ENCODE results near the gene DGKB. TPM values are rescaled to one million over a fixed set of nuclear protein-coding genes. Genes with fewer than 3 reads are reported as not detected.

Gene DGKB
- total and polyA plus RNA-seq, 2 donors, result 0.09 to 0.19 TPM

- H3K4me3 ChIP-seq (ENCODE audit: low read length in 2 of 2), result no peak overlapping the region
- no peak for DNase-seq (ENCODE audit: low read depth in 6 of 9, low spot score in 9 of 9)
- 98% methylated on average over 2 of the region's 2 CpGs for WGBS
Observed at GRCh38 chr7:14322724-14323123, 579.8 kb downstream of the DGKB start.

GRCh38 chr7:14321947-14322346, 580.6 kb downstream of the DGKB start:
- no peaks in the 10 kb centered on the region for H3K4me1 ChIP-seq (ENCODE audit: control insufficient read depth in 2 of 2, insufficient read depth in 2 of 2, low read length in 2 of 2)
- H3K36me3 ChIP-seq (ENCODE audit: control insufficient read depth in 2 of 2, insufficient read depth in 2 of 2, low read length in 1 of 2), result no peaks in the 10 kb centered on the region
- peaks cover 0 to 2% of the 10 kb centered on the region in 2 donors for H3K9me3 ChIP-seq (ENCODE audit: control insufficient read depth in 2 of 2, insufficient read depth in 1 of 2, low read length in 1 of 2)
- WGBS, result 90% methylated on average over 2 of the region's 2 CpGs
- H3K27me3 ChIP-seq (ENCODE audit: control insufficient read depth in 2 of 2, insufficient read depth in 1 of 2, low read length in 1 of 2), result no peaks in the 10 kb centered on the region
- DNase-seq (ENCODE audit: low read depth in 6 of 9, low spot score in 9 of 9), result no peak
- H3K4me3 ChIP-seq (ENCODE audit: low read length in 2 of 2), result no peak overlapping the region
- H3K27ac ChIP-seq (ENCODE audit: low read depth in 1 of 2, low read length in 1 of 2), result no peak overlapping the region

More at GRCh38 chr7:14322724-14323123, 579.8 kb downstream of the DGKB start:
- Histone ChIP-seq H3K27ac (ENCODE audit: low read depth in 1 of 2, low read length in 1 of 2) (no peak overlapping the region), H3K36me3 (ENCODE audit: control insufficient read depth in 2 of 2, insufficient read depth in 2 of 2, low read length in 1 of 2) (no peaks in the 10 kb centered on the region), H3K4me1 (ENCODE audit: control insufficient read depth in 2 of 2, insufficient read depth in 2 of 2, low read length in 2 of 2) (no peaks in the 10 kb centered on the region), H3K27me3 (ENCODE audit: control insufficient read depth in 2 of 2, insufficient read depth in 1 of 2, low read length in 1 of 2) (no peaks in the 10 kb centered on the region), H3K9me3 (ENCODE audit: control insufficient read depth in 2 of 2, insufficient read depth in 1 of 2, low read length in 1 of 2) (peaks cover 0 to 2% of the 10 kb centered on the region in 2 donors)

GRCh38 chr7:14309432-14309831, 593.1 kb downstream of the DGKB start:
- Histone ChIP-seq H3K4me1 (ENCODE audit: control insufficient read depth in 2 of 2, insufficient read depth in 2 of 2, low read length in 2 of 2) (no peaks in the 10 kb centered on the region), H3K27me3 (ENCODE audit: control insufficient read depth in 2 of 2, insufficient read depth in 1 of 2, low read length in 1 of 2) (no peaks in the 10 kb centered on the region), H3K9me3 (ENCODE audit: control insufficient read depth in 2 of 2, insufficient read depth in 1 of 2, low read length in 1 of 2) (peaks cover 0 to 2% of the 10 kb centered on the region in 2 donors), H3K4me3 (ENCODE audit: low read length in 2 of 2) (no peak overlapping the region), H3K36me3 (ENCODE audit: control insufficient read depth in 2 of 2, insufficient read depth in 2 of 2, low read length in 1 of 2) (no peaks in the 10 kb centered on the region), H3K27ac (ENCODE audit: low read depth in 1 of 2, low read length in 1 of 2) (no peak overlapping the region)
- no peak for DNase-seq (ENCODE audit: low read depth in 6 of 9, low spot score in 9 of 9)

- Histone ChIP-seq H3K36me3 (ENCODE audit: control insufficient read depth in 2 of 2, insufficient read depth in 2 of 2, low read length in 1 of 2) (no peaks in the 10 kb centered on the region), H3K4me3 (ENCODE audit: low read length in 2 of 2) (no peak overlapping the region), H3K27ac (ENCODE audit: low read depth in 1 of 2, low read length in 1 of 2) (no peak overlapping the region), H3K27me3 (ENCODE audit: control insufficient read depth in 2 of 2, insufficient read depth in 1 of 2, low read length in 1 of 2) (no peaks in the 10 kb centered on the region), H3K4me1 (ENCODE audit: control insufficient read depth in 2 of 2, insufficient read depth in 2 of 2, low read length in 2 of 2) (no peaks in the 10 kb centered on the region), H3K9me3 (ENCODE audit: control insufficient read depth in 2 of 2, insufficient read depth in 1 of 2, low read length in 1 of 2) (peaks cover 0 to 2% of the 10 kb centered on the region in 2 donors)
- no peak for DNase-seq (ENCODE audit: low read depth in 6 of 9, low spot score in 9 of 9)
- WGBS, result 94% methylated on average over 4 of the region's 4 CpGs
Observed at GRCh38 chr7:14305233-14305866, 597.2 kb downstream of the DGKB start.

GRCh38 chr7:14303536-14303935, 599.0 kb downstream of the DGKB start:
- no peak for DNase-seq (ENCODE audit: low read depth in 6 of 9, low spot score in 9 of 9)
- Histone ChIP-seq H3K9me3 (ENCODE audit: control insufficient read depth in 2 of 2, insufficient read depth in 1 of 2, low read length in 1 of 2) (peaks cover 0 to 2% of the 10 kb centered on the region in 2 donors), H3K27me3 (ENCODE audit: control insufficient read depth in 2 of 2, insufficient read depth in 1 of 2, low read length in 1 of 2) (no peaks in the 10 kb centered on the region), H3K27ac (ENCODE audit: low read depth in 1 of 2, low read length in 1 of 2) (no peak overlapping the region), H3K4me1 (ENCODE audit: control insufficient read depth in 2 of 2, insufficient read depth in 2 of 2, low read length in 2 of 2) (no peaks in the 10 kb centered on the region), H3K36me3 (ENCODE audit: control insufficient read depth in 2 of 2, insufficient read depth in 2 of 2, low read length in 1 of 2) (no peaks in the 10 kb centered on the region), H3K4me3 (ENCODE audit: low read length in 2 of 2) (no peak overlapping the region)
- WGBS, result 96% methylated on average over 2 of the region's 2 CpGs

GRCh38 chr7:14294637-14295036, 607.9 kb downstream of the DGKB start:
- H3K4me1 ChIP-seq (ENCODE audit: control insufficient read depth in 2 of 2, insufficient read depth in 2 of 2, low read length in 2 of 2), result no peaks in the 10 kb centered on the region
- WGBS, result 86% methylated on average over 1 of the region's 1 CpG
- no peak overlapping the region for H3K4me3 ChIP-seq (ENCODE audit: low read length in 2 of 2)
- H3K9me3 ChIP-seq (ENCODE audit: control insufficient read depth in 2 of 2, insufficient read depth in 1 of 2, low read length in 1 of 2), result no peaks in the 10 kb centered on the region
- no peak for DNase-seq (ENCODE audit: low read depth in 6 of 9, low spot score in 9 of 9)
- no peaks in the 10 kb centered on the region for H3K36me3 ChIP-seq (ENCODE audit: control insufficient read depth in 2 of 2, insufficient read depth in 2 of 2, low read length in 1 of 2)
- no peak overlapping the region for H3K27ac ChIP-seq (ENCODE audit: low read depth in 1 of 2, low read length in 1 of 2)
- H3K27me3 ChIP-seq (ENCODE audit: control insufficient read depth in 2 of 2, insufficient read depth in 1 of 2, low read length in 1 of 2), result no peaks in the 10 kb centered on the region

- H3K27me3 ChIP-seq (ENCODE audit: control insufficient read depth in 2 of 2, insufficient read depth in 1 of 2, low read length in 1 of 2), result no peaks in the 10 kb centered on the region
- no peak overlapping the region for H3K27ac ChIP-seq (ENCODE audit: low read depth in 1 of 2, low read length in 1 of 2)
- no peak for DNase-seq (ENCODE audit: low read depth in 6 of 9, low spot score in 9 of 9)
- WGBS, result 90% methylated on average over 2 of the region's 2 CpGs
- H3K4me3 ChIP-seq (ENCODE audit: low read length in 2 of 2), result no peak overlapping the region
- H3K9me3 ChIP-seq (ENCODE audit: control insufficient read depth in 2 of 2, insufficient read depth in 1 of 2, low read length in 1 of 2), result peaks cover 0 to 2% of the 10 kb centered on the region in 2 donors
- H3K36me3 ChIP-seq (ENCODE audit: control insufficient read depth in 2 of 2, insufficient read depth in 2 of 2, low read length in 1 of 2), result no peaks in the 10 kb centered on the region
- H3K4me1 ChIP-seq (ENCODE audit: control insufficient read depth in 2 of 2, insufficient read depth in 2 of 2, low read length in 2 of 2), result no peaks in the 10 kb centered on the region
Observed at GRCh38 chr7:14293434-14293833, 609.1 kb downstream of the DGKB start.

- Histone ChIP-seq H3K9me3 (ENCODE audit: control insufficient read depth in 2 of 2, insufficient read depth in 1 of 2, low read length in 1 of 2) (peaks cover 0 to 2% of the 10 kb centered on the region in 2 donors), H3K27ac (ENCODE audit: low read depth in 1 of 2, low read length in 1 of 2) (no peak overlapping the region), H3K27me3 (ENCODE audit: control insufficient read depth in 2 of 2, insufficient read depth in 1 of 2, low read length in 1 of 2) (no peaks in the 10 kb centered on the region), H3K36me3 (ENCODE audit: control insufficient read depth in 2 of 2, insufficient read depth in 2 of 2, low read length in 1 of 2) (no peaks in the 10 kb centered on the region), H3K4me1 (ENCODE audit: control insufficient read depth in 2 of 2, insufficient read depth in 2 of 2, low read length in 2 of 2) (no peaks in the 10 kb centered on the region), H3K4me3 (ENCODE audit: low read length in 2 of 2) (no peak overlapping the region)
- no peak for DNase-seq (ENCODE audit: low read depth in 6 of 9, low spot score in 9 of 9)
Observed at GRCh38 chr7:14292737-14293136, 609.8 kb downstream of the DGKB start.

- Histone ChIP-seq H3K27me3 (ENCODE audit: control insufficient read depth in 2 of 2, insufficient read depth in 1 of 2, low read length in 1 of 2) (no peaks in the 10 kb centered on the region), H3K4me3 (ENCODE audit: low read length in 2 of 2) (no peak overlapping the region), H3K36me3 (ENCODE audit: control insufficient read depth in 2 of 2, insufficient read depth in 2 of 2, low read length in 1 of 2) (no peaks in the 10 kb centered on the region), H3K9me3 (ENCODE audit: control insufficient read depth in 2 of 2, insufficient read depth in 1 of 2, low read length in 1 of 2) (peaks cover 0 to 2% of the 10 kb centered on the region in 2 donors), H3K4me1 (ENCODE audit: control insufficient read depth in 2 of 2, insufficient read depth in 2 of 2, low read length in 2 of 2) (no peaks in the 10 kb centered on the region), H3K27ac (ENCODE audit: low read depth in 1 of 2, low read length in 1 of 2) (no peak overlapping the region)
- DNase-seq (ENCODE audit: low read depth in 6 of 9, low spot score in 9 of 9), result no peak
Observed at GRCh38 chr7:14289957-14290356, 612.6 kb downstream of the DGKB start.
